Fibroblast of gingiva (primary cell): ENCODE data around the gene ZNF845.
A peak's percentile ranks its signal among the peaks of the same experiment; 100 is the strongest.
"Not testable (repeated sequence)": the region's sequence is repeated elsewhere in the genome, so short reads cannot be mapped to it uniquely, and the experiment has no call there.

ENCODE experiments used
- DNase-seq: peaks from one replicate; pipeline ENCODE4 v3.0.0-alpha.2; 2011; ENCODE audit warnings: low read depth

Gene ZNF845

GRCh38 chr19:53381376-53381775 is 47.8 kb downstream of the ZNF845 start:
- DNase-seq, result no peak

GRCh38 chr19:53388168-53388567 is 54.6 kb downstream of the ZNF845 start:
- DNase-seq, result no peak

GRCh38 chr19:53388904-53389303 is 55.4 kb downstream of the ZNF845 start:
- DNase-seq, result no peak

- DNase-seq, result no peak
Measured at GRCh38 chr19:53389571-53389970, 56.0 kb downstream of the ZNF845 start.

GRCh38 chr19:53389978-53390377 is 56.4 kb downstream of the ZNF845 start:
- DNase-seq, result no peak

- peak; percentile 46 for DNase-seq
Measured at GRCh38 chr19:53394522-53394973, 61.0 kb downstream of the ZNF845 start.

- DNase-seq, result peak; percentile 89
Measured at GRCh38 chr19:53394974-53395839, 61.7 kb downstream of the ZNF845 start, which contains the start of gene ZNF765. TSS of gene ZNF765 (plus strand) at chr19:53395149. CDS start at chr19:53398016, 2,867 bp downstream.

- not testable (repeated sequence) for DNase-seq
Measured at GRCh38 chr19:53395840-53396524, 62.4 kb downstream of the ZNF845 start.

- no peak for DNase-seq
Measured at GRCh38 chr19:53396525-53396868, 62.9 kb downstream of the ZNF845 start.

- not testable (repeated sequence) for DNase-seq
Measured at GRCh38 chr19:53397918-53398317, 64.4 kb downstream of the ZNF845 start.
